Activated CD4-positive, CD25-positive, alpha-beta regulatory T cell treated with anti-CD3 and anti-CD28 coated beads, Interleukin-2, amount 50 U/mL, for 24 hours (primary cell): ENCODE measurements around the gene TNFRSF12A.

Source experiments
- ATAC-seq, 2 donors: fragments of 150-1000 bp; cut with Tn5 transposase; one replicate each; pipeline ENCODE4 v1.10.0; 2021; ENCODE audit warnings: mild to moderate bottlenecking in 1 of 2, moderate library complexity in 1 of 2

Gene TNFRSF12A, protein sequence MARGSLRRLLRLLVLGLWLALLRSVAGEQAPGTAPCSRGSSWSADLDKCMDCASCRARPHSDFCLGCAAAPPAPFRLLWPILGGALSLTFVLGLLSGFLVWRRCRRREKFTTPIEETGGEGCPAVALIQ

DNA sequence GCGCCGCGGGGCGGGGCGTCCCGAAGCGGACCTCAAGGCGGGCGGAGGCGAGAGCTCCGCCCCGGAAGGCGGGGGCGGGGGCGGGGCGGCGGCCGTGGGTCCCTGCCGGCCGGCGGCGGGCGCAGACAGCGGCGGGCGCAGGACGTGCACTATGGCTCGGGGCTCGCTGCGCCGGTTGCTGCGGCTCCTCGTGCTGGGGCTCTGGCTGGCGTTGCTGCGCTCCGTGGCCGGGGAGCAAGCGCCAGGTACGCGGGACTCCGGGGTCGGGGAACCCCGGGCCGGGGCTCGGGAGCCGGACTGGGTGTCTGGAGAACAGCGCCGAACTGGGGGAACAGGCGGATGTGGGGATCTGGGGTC, at the start of gene TNFRSF12A:
TSS of gene TNFRSF12A (plus strand) at position 122 of the 357 bp plus-strand sequence. CDS start at position 152, 30 bp downstream.
- ATAC-seq, result peak; percentile 3 to 6

DNA sequence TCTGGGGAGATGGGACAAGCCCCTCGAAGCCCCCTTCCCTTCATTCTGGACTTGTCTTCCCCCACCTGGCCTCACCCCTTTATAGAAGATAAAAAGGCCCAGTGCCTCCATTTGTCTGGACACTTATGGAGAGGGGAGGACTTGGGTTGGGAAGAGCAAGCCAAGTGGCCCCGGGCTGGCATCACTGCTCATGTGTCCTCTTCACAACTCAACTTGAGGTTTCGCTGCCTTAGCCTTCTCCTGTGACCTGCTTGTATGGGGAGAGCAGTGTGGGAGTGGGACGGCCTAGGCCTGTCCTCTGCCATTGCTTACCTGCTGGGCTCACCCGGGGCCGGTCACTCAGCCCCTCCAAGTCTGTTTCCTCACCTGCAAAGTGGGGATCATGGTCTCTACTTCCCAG, 49.6 kb upstream of the TNFRSF12A start:
- ATAC-seq, result no peak

DNA sequence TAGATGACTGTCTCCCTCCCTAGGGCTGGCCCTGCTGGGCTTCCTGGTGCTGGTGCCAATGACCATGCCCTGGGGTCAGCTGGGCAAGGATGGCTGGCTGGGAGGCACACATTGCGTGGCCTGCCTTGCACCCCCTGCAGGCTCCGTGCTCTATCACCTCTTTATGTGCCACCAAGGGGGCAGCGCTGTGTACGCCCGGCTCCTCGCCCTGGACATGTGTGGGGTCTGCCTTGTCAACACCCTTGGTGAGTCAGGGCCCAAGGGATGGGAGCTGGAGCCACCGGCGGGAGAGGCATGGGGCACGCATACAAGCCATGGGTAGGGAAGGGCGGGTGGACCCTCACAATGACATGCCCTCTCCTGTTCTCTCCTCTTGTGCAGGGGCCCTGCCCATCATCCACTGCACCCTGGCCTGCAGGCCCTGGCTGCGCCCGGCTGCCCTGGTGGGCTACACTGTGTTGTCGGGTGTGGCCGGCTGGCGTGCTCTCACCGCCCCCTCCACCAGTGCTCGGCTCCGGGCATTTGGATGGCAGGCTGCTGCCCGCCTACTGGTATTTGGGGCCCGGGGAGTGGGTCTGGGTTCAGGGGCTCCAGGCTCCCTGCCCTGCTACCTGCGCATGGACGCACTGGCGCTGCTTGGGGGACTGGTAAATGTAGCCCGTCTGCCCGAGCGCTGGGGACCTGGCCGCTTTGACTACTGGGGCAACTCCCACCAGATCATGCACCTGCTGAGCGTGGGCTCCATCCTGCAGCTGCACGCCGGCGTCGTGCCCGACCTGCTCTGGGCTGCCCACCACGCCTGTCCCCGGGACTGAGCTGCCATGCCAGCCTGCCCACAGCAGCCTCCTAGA, 48.8 kb upstream of the TNFRSF12A start:
- no peak for ATAC-seq

DNA sequence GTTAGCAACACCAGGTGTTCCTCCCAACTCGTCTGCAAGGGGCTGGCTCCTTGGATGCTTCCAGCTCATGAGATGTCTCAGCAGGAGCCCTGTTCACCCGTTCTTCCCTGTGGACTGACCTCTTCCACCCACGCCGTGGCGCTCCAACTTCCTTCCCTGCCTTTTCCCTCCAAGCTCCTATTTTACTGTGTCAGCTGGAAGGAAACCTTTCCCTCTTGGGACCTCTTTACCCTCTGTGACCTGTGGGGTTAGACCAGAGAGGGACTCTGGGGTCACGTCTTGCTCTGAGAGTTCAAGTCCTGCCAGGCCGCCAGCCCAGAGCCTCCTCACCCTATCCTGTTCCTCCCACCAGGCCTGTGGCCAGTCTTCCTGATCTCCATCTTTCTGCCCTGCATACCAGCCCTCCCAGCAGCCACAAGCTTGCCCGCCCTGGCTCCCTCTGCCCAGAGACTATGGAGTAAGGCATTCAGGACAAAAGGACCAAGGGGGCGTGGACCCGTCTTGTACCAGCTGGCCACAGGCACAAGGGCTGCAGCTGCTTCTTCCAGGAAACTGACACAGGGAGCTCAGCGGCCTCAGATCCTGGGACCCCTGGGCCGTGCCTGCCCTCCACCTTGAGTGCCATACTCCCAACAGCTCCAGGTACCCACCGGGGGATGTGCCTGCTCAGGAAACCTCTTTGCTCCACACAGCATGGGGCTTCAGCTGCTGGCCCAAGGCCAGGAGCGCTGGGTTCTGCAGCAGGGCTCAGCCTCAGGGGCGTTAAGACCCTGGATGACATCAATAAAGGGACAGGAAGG, 48.0 kb upstream of the TNFRSF12A start:
- ATAC-seq, result no peak

DNA sequence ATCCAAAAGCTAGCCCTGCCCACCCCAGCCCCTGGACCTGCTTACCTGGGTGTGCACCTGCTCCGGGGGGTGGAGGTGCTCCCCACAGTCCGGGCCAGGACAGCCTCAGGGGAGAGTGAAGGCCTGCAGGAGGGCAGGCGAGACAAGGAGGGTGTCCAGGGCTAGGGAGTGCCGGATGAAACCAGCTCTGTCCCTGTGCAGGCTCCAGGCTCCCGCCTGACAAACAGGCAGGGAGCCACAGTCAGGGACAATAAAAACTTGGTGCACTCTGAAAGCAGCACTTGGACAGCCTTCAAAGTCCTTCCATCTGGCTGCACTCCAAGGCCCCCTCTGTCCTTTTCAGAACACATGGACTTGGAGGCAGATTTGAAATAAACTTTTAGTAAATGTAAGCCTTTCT, 47.1 kb upstream of the TNFRSF12A start:
- no peak for ATAC-seq

DNA sequence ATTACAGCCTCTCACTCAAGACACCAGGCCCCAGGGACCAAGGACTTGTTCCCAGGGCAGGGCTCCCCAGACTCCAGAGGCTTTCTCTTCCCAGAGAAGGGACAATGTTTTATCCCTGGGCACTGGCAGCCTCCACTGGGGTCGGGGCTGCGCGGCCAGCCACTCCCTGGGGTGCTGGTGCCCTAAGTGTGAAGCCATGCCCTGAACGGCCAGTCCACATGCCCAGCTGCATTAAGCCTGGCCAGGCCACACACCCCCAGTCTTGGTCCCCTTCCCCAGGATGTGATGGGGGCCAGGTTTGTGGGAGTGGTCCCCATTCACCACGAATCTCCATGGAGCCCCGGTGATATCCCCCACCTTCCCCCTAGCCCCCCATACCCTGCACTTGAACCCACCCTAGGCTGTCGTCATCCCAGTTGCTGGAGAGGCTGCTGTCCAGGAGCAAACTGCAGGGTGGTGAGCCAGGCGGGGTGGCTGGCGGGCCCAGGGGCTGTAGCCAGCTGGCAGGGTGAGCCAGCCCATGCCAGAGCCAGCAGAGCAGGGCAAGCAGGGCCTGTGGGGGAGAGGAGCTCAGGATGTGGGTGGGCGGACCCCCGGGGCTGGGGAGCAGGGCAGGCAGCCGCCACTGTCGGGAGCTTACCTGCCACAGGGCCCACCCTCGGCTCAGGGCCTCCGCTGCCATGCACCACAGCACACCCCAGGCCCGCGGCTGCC, 46.4 kb upstream of the TNFRSF12A start:
- no peak for ATAC-seq

DNA sequence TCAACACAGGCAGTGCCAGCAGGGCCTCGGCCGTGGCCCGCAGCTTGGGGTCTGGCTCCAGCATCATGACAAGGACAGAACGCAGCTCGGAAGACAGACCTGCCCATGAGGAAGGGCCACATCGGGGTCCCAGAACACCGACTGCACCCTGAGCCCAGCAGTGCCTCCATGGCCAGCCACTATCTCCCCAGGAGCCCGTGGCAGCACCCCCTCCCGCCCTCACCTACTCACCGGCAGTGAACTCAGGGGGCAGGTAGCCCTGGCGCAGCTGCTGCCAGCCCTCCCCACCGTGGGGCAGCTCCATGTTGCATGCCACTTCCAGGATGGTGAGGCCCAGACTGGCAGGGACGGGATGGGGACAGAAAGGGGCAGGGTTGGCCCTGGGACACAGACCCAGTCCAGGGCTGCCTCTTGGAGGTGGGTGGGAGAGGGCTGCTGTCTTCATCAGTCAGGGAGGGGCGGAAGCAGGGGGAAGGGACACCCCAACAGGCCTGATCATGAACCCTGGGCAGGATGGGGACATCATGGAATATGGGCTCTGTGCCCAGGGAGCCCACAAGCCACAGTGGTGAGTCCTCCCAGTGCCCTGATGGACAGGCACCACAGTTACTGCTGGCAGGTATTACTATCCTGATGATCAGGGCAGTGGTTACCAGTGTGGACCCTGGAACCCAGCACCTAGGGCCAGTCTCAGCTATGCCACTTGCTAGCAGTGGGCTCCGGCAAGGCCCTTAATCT, 45.7 kb upstream of the TNFRSF12A start:
- ATAC-seq, result no peak

DNA sequence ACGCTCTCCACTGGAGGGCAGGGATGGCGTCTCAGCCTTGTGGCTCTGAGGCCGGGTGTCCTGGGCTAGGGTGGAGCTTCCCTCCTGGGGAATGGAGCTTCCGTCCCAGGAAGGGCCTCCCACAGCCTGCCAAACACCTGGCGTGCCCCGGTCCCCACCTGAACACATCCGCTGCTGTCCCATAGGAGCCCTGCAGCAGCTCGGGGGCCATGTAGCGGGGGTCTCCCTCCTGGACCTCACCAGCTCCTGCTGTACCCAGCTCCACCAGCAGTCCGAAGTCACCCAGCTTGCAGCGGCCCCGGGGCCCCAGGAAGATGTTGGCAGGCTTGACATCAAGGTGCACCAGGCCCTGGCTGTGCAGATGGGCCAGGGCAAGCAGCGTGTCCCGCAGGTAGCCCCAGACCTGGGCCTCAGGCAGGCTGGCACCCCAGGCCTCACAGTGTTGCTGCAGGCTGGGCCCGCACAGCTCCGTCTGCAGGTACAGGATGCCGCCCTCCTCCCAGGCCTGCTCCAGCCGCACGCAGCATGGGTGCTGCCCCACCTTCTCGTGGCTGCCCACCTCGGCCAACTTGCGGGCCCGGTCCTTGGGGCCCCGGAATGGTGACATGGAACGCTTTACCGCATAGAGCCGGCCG, 44.9 kb upstream of the TNFRSF12A start:
- ATAC-seq, result no peak

DNA sequence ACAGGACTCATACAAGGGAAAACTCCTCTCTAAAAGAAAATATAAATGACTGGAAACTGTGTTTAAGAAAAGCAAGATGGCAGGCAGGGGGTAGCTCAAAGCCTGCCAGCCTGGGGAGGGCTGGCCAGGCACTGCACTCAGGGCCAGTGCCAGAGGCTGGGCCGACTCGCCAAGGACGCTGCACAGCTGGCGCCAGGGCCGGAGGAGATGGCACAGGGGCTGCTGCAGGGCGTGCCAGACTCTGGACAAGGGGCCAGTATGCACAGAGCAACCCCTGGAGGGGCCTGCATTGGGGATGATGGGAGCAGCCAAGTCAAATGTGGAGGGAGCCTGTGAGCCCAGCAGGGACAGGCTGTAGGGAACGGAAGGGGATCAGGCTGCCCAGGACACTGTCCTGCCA, 44.0 kb upstream of the TNFRSF12A start:
- no peak for ATAC-seq

DNA sequence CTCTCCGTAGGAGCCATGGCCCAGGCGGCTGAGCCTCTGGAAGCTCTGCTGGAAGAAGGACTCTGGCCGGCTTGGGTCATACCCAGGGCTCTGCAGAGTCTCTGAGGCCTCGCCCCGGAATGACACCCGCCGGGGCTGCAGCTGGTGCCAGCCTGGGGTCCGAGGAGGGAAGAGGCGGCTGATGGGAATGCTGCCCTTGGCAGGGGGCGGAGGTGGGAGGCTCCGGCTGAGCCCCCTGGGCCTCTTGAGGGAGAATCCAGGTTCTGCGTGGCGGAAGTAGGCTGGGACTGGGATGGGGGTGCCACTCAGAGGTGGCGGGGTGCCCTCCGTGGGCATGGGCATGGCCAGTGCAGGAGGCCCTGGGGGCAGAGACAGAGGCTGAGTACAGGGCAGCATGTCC, 43.5 kb upstream of the TNFRSF12A start:
- ATAC-seq, result no peak

DNA sequence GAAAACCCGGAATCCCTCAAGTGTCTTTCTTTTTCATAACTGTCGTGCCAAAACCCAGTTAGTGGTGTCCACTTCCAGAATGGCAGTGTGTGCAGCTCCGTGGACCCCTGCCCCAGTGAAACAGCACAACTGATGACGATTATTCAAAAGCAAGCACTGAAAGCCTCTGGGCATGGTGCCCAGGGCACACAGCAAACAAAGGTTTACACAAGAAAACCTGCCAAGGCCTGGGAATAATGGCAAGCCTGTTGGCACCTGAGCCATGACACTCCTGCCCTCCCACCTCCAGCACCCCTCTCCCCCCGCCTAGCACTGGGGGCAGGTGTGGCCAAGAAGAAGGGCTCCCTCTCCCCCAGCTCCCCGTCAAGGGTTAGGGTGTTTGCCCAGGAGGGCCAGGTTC, 42.7 kb upstream of the TNFRSF12A start:
- no peak for ATAC-seq

DNA sequence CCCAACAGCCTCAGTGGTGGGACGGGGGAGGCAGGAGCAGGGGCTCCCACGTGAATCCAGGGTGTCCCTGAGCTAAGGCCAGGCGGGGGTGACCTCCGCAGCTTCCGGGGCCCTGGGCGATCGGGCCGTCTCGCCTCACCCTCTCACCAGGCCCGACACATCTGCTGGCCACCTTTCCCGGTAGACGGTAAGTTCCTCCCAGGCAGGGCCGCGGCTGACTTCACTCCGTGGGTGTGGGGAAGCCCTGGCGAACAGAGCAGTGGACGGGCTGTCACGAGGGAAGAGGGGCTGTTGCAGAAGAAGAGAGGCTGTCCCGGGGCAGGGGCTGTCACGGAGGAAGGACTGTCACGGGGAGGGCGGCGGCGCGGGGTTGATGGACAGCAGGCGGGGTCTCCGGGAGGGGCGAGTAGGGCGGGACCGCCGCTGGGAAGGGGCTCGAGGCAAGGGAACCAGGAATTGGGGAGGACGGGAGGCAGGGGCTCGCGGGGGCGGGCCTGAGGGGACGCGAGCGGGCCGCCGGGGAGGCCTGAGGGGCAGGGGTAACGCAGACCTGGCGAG, 40.4 kb upstream of the TNFRSF12A start:
- ATAC-seq, result no peak

DNA sequence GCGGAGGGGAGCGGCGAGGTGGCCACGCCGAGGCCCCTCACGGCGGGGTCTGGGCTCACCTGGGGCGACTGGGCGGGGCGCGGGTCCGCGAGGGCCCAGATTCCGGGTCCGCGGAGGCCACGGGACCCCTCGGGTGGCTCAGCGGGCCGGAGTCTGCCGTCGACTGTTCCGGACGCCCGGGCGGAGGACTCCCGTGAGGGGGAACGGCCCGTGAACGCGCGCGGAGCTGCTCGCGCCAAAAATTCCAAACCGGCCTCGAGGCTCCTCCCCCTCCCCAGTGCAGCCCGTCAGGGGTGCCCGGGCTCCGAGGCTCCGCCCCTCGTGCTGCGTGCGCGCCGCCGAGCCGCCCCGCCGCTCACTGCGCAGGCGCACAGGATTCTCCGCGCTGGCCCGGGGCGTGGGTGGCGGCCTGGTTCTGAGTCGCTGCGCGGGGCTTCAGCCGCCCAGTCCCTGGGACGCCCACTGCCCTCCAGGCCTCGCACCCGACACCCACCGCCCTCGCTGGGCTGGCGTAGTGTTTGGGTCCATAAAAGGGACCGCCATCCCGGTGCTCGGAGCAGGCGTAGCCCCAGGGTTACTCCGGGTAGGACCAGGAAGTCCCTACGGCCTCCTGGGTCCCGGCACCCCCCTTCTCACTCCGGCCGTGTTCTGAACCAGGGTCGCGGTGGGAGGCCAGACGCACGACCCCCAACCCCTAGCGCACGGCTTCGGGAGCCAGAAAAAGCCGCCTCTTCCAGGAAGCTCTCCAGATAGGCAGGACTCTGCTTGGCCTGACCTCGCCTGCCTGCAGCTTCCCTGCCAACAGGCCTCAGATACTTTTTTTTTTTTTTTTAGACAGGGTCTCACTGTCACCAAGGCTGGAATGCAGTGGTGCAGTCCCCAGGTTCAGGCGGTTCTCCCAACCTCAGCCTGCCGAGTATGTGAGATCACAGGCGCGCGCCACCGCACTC, 39.7 kb upstream of the TNFRSF12A start, which contains the start of gene PKMYT1:
TSS of gene PKMYT1 (minus strand) at position 220 of the 950 bp plus-strand sequence. CDS start 789 bp downstream, outside the sequence.
- peak; percentile 83 to 87 for ATAC-seq

DNA sequence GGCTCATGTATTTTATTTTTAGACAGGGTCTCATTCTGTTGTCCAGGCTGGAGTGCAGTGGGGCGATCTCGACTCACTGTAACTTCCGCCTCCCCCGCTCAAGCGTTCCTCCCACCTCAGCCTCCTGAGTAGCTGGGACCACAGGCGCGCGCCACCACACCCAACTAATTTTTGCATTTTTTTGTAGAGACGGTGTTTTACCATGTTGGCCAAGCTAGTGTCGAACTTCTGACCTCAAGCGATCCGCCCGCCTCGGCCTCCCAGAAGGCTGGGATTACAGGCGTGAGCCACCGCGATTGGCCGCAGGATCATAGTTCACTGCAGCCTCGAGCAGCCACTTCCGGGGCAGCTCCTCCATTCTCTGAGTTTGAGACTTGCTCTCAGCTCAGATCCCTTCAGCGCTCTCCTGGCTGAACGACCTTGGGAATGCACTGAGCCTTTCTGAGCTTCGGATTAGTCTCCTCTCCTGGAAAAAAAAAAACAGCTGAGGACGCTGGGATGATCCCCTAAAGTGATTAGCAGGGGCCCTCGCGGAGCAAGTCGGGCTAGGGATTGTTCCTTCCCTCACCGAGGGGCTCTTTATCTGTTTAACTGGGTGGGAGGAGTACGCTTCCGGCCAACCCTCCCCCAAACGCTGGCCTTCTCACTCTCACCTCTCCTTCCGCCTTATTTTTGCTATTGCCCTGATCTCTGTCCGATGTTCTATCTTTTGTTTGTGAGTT, 38.8 kb upstream of the TNFRSF12A start:
- no peak for ATAC-seq

DNA sequence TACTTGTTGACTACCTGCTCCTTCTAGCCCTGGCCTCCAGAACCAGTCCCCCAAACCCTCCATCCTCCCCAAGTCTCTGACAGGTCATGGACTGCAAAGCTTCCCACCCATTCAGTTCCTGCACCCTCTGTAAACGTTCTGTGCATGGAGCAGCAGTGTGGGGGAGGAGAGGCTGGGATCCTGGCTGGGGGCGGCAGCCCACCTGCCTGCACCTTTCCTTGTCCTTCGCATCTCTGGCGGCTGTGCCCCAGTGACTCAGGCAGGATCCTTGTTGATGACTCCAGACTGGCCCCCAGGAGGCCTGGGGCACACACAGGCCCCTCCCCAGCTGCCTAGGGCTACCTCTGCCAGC, 38.3 kb upstream of the TNFRSF12A start:
- no peak for ATAC-seq

DNA sequence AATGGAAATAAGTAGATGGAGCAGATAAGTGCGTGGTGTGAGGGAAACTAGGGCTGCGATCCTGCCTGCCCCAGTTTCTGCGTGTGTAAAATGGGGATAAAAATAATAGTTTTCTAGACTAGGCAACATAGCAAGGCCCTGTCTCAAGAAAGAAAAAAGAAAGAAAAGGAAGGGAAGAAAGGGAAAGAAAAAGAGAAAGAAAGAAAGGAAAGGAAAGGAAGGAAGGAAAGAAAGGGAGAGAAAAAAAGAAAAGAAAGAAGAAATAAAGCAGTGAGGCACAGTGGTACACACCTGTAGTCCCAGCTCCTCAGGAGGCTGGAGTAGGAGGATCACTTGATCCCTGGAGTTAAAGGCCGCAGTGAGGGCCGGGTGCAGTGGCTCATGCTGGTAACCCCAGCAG, 37.8 kb upstream of the TNFRSF12A start:
- no peak for ATAC-seq

DNA sequence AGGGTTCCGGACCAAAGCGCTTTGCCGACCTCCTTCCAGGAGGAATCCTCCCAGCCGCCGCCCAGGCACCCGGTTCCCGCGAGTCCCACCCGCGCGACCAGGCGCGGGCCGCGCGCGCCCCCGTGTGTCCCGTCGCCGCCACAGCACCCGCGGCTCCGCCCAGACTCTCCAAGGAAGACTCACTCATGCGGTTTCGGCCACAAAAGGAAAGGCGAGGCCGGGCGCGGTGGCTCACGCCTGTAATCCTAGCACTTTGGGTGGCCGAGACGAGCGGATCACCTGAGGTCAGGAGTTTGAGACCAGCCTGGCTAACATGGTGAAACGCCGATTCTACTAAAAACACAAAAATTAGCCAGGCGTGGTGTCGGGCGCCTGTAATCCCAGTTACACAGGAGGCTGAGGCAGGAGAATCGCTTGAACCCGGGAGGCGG, 36.4 kb upstream of the TNFRSF12A start:
- peak; percentile 58 to 61 for ATAC-seq

DNA sequence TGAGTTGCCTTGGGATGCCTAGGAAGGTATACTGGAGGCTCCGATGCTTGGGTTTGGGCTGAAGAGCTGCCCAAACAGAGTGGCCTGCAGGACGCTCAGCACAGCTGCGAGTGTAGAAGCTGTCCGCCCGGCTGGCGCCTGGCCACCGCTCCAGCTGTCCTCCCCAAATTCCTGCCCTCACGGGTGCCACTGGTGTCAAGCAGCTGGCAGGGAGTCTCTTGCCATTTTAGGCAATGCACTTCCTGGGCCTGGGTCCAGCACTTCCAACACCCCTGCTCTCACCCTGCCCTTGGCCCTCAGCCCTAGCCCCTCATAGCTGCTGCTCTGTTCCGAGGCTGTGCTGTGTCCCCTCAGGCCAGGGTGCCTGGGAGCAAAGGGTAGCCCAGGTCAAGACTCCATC, 34.7 kb upstream of the TNFRSF12A start:
- ATAC-seq, result no peak

DNA sequence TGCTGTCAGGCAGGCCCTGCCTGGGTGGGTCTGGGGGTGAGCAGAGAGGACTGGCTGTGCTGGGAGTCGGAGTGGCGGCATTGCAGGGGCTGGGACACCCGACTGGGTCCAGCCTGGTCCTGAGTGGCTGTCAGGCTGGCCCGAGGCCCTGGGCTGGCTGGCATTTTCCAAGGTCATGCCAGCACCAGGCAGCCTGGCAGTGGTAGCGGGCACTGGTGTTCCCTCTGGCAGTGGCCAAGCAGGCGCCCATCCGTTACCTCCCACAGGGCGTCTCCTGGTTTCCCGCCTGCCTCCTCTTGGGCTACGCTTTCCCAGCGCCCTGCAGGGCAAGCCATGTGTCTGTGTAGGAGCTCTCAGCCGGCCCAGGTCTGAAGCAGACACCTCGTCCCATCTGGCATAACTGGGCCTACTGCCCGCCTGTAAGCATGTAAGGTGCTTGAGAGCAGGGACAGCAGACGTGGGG, 34.2 kb upstream of the TNFRSF12A start:
- no peak for ATAC-seq
